SK-N-SH treated with all-trans-retinoic acid at 6 μM for 48 hours (cell line): ENCODE results near the gene NCOA5.
"Not testable (repeated sequence)": the region's sequence is repeated elsewhere in the genome, so short reads cannot be mapped to it uniquely, and the experiment has no call there.

Experiments used
- ATAC-seq: fragments of 200-7000 bp; cut with Tn5 transposase; 3 replicates; pipeline ENCODE4 v1.9.1; 2020; ENCODE audit warnings: mild to moderate bottlenecking, moderate library complexity
- ARNTL ChIP-seq: fragments of 450-650 bp; formaldehyde crosslinking; IDR thresholded peaks from 2 replicates; pipeline ENCODE4 v1.5.0; 2020; ENCODE audit warnings: low read depth, mild to moderate bottlenecking, moderate library complexity, borderline replicate concordance
- BACH2 ChIP-seq: fragments of 250-450 bp; sonication (Bioruptor Pico); IDR thresholded peaks from 2 replicates; pipeline ENCODE4 v1.9.0; 2021; ENCODE audit warnings: mild to moderate bottlenecking, borderline replicate concordance
- CREB5 ChIP-seq: fragments of 250-450 bp; sonication (Bioruptor Pico); IDR thresholded peaks from 2 replicates; pipeline ENCODE4 v1.5.1; 2020; ENCODE audit warnings: low read depth, mild to moderate bottlenecking, moderate library complexity
- CSDC2 ChIP-seq: fragments of 250-450 bp; sonication (Bioruptor Pico); IDR thresholded peaks from 2 replicates; pipeline ENCODE4 v1.5.0; 2020; ENCODE audit warnings: mild to moderate bottlenecking, moderate library complexity
- GLIS3 ChIP-seq: fragments of 250-450 bp; sonication (Bioruptor Pico); IDR thresholded peaks from 2 replicates; pipeline ENCODE4 v1.5.0; 2020; ENCODE audit warnings: mild to moderate bottlenecking, moderate library complexity
- ISL1 ChIP-seq: fragments of 250-450 bp; sonication (Bioruptor Pico); IDR thresholded peaks from 2 replicates; pipeline ENCODE4 v2.1.2; 2022; ENCODE audit warnings: mild to moderate bottlenecking, moderate library complexity
- OSR1 ChIP-seq: fragments of 250-450 bp; sonication (Bioruptor Pico); IDR thresholded peaks from 2 replicates; pipeline ENCODE4 v1.8.0; 2022; ENCODE audit warnings: moderate library complexity, mild to moderate bottlenecking, inconsistent platforms
- PATZ1 ChIP-seq: fragments of 250-450 bp; sonication (Bioruptor Pico); IDR thresholded peaks from 2 replicates; pipeline ENCODE4 v1.8.0; 2020; ENCODE audit warnings: mild to moderate bottlenecking, moderate library complexity, borderline replicate concordance
- POU6F1 ChIP-seq: fragments of 250-450 bp; sonication (Bioruptor Pico); IDR thresholded peaks from 2 replicates; pipeline ENCODE4 v1.8.0; 2021; ENCODE audit warnings: low read depth, mild to moderate bottlenecking, moderate library complexity, borderline replicate concordance
- PPARA ChIP-seq: fragments of 250-450 bp; sonication (Bioruptor Pico); IDR thresholded peaks from 2 replicates; pipeline ENCODE4 v1.5.0; 2020; ENCODE audit warnings: mild to moderate bottlenecking, borderline replicate concordance
- RARB ChIP-seq: fragments of 250-450 bp; sonication (Bioruptor Pico); IDR thresholded peaks from 2 replicates; pipeline ENCODE4 v1.8.0; 2021; ENCODE audit warnings: mild to moderate bottlenecking, moderate library complexity
- SNAI2 ChIP-seq: fragments of 250-450 bp; sonication (Bioruptor Pico); IDR thresholded peaks from 2 replicates; pipeline ENCODE4 v1.5.0; 2020; ENCODE audit warnings: mild to moderate bottlenecking, moderate library complexity
- TCF4 ChIP-seq: fragments of 250-450 bp; sonication (Bioruptor Pico); IDR thresholded peaks from 2 replicates; pipeline ENCODE4 v1.8.0; 2021; ENCODE audit warnings: mild to moderate bottlenecking, moderate library complexity, borderline replicate concordance
- TOX ChIP-seq: fragments of 250-450 bp; sonication (Bioruptor Pico); IDR thresholded peaks from 2 replicates; pipeline ENCODE4 v1.8.0; 2021; ENCODE audit warnings: mild to moderate bottlenecking, moderate library complexity, borderline replicate concordance
- ZC3H10 ChIP-seq: fragments of 250-450 bp; sonication (Bioruptor Pico); IDR thresholded peaks from 2 replicates; pipeline ENCODE4 v1.5.1; 2021; ENCODE audit warnings: mild to moderate bottlenecking, moderate library complexity
- ZFP3 ChIP-seq: fragments of 250-450 bp; sonication (Bioruptor Pico); IDR thresholded peaks from 2 replicates; pipeline ENCODE4 v1.5.0; 2020; ENCODE audit warnings: mild to moderate bottlenecking, moderate library complexity
- ZFP30 ChIP-seq: fragments of 450-650 bp; formaldehyde crosslinking; IDR thresholded peaks from 2 replicates; pipeline ENCODE4 v1.5.0; 2022; ENCODE audit warnings: mild to moderate bottlenecking, moderate library complexity
- ZNF565 ChIP-seq: fragments of 450-650 bp; formaldehyde crosslinking; conservative IDR thresholded peaks from 2 replicates; pipeline ENCODE4 v1.5.0; 2020; ENCODE audit warnings: low read depth, mild to moderate bottlenecking, moderate library complexity
- ZNF70 ChIP-seq: fragments of 450-650 bp; formaldehyde crosslinking; IDR thresholded peaks from 2 replicates; pipeline ENCODE4 v1.5.0; 2020; ENCODE audit warnings: mild to moderate bottlenecking, moderate library complexity
- ZNF8 ChIP-seq: fragments of 450-650 bp; formaldehyde crosslinking; IDR thresholded peaks from 2 replicates; pipeline ENCODE4 v1.5.0; 2020; ENCODE audit warnings: mild to moderate bottlenecking, moderate library complexity
- TF ChIP-seq, protein P1 (sequence below): fragments of 250-450 bp; sonication (Bioruptor Pico); IDR thresholded peaks from 2 replicates; pipeline ENCODE4 v1.5.1; 2021; ENCODE audit warnings: mild to moderate bottlenecking, moderate library complexity

NCOA5 gene

GRCh38 chr20:46107061-46107460 lies 17.3 kb upstream of the NCOA5 start (continued):
- TF ChIP-seq ZNF8 (CRISPR knock-in tag) = no peak
- no peak for TF ChIP-seq RARB (CRISPR knock-in tag)
- TF ChIP-seq, all 23 proteins: peak for 0

DNA sequence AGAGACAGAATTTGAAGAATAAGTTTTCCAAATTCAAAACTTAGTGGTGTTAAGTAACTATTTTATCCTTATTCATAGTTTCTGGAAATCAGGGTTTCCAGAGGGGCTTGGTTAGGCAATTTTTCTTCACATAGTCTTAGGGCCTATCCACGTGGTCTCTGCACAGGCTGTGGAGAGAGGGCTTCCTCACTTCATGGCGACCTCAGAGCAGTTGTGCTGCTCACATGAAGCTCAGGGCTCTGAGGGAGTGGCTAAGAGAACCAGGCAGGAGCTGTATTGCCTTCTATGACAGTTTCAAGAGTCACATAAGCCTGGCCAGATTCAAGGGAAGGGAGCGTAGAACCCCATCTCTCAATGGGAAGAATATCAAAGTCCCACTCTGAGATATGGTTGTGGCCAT lies 14.5 kb upstream of the NCOA5 start:
- TF ChIP-seq TOX (CRISPR knock-in tag) (no peak), ZNF565 (CRISPR knock-in tag) (0 out of 2 replicates have a peak, but pooled peaks have one; percentile 53), CSDC2 (no peak), GLIS3 (CRISPR knock-in tag) (no peak), ZC3H10 (CRISPR knock-in tag) (no peak), OSR1 (CRISPR knock-in tag) (no peak), ZNF70 (CRISPR knock-in tag) (no peak)
- no peak for ATAC-seq

DNA sequence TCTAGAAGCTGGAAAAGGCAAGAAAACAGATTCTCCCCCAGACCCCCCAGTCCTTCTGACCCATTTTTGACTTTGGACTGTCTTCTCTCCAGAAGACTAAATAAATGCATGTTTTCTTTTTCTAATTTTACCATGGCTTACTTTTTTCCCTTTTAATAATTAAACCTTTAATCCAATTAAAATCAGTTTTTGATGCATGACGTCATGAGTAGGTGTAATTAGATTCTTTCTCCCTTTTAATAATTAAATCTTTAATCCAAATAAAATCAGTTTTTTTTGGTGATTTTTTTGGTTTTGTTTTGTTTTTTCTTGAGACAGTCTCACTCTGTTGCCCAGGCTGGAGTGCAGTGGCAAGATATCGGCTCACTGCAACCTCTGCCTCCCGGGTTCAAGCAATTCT lies 13.2 kb upstream of the NCOA5 start:
- TF ChIP-seq ZFP30 (CRISPR knock-in tag) = no peak
- no peak for ATAC-seq

- ATAC-seq = no peak
- no peak for TF ChIP-seq ZFP30 (CRISPR knock-in tag)
- TF ChIP-seq TCF4 (CRISPR knock-in tag) = no peak
- TF ChIP-seq, all 23 proteins: peak for 0
These were observed 12.2 kb upstream of the NCOA5 start for GRCh38 chr20:46101957-46102356.

GRCh38 chr20:46100988-46101387 lies 11.2 kb upstream of the NCOA5 start:
- TF ChIP-seq CSDC2 = no peak
- TF ChIP-seq POU6F1 (CRISPR knock-in tag) = no peak
- no peak for TF ChIP-seq ZC3H10 (CRISPR knock-in tag)
- TF ChIP-seq ZFP30 (CRISPR knock-in tag) = no peak
- no peak for TF ChIP-seq ZFP3 (CRISPR knock-in tag)
- no peak for TF ChIP-seq ZNF8 (CRISPR knock-in tag)
- TF ChIP-seq BACH2 (CRISPR knock-in tag) = no peak
- no peak for TF ChIP-seq TOX (CRISPR knock-in tag)
- TF ChIP-seq ZNF565 (CRISPR knock-in tag) = no peak
- TF ChIP-seq ISL1 = no peak
- TF ChIP-seq SNAI2 (CRISPR knock-in tag) = no peak
- TF ChIP-seq, protein P1, sequence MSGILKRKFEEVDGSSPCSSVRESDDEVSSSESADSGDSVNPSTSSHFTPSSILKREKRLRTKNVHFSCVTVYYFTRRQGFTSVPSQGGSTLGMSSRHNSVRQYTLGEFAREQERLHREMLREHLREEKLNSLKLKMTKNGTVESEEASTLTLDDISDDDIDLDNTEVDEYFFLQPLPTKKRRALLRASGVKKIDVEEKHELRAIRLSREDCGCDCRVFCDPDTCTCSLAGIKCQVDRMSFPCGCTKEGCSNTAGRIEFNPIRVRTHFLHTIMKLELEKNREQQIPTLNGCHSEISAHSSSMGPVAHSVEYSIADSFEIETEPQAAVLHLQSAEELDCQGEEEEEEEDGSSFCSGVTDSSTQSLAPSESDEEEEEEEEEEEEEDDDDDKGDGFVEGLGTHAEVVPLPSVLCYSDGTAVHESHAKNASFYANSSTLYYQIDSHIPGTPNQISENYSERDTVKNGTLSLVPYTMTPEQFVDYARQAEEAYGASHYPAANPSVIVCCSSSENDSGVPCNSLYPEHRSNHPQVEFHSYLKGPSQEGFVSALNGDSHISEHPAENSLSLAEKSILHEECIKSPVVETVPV = no peak
- no peak for TF ChIP-seq TCF4 (CRISPR knock-in tag)
- TF ChIP-seq PPARA (CRISPR knock-in tag) = no peak
- no peak for TF ChIP-seq OSR1 (CRISPR knock-in tag)
- no peak for TF ChIP-seq GLIS3 (CRISPR knock-in tag)
- no peak for ATAC-seq

DNA sequence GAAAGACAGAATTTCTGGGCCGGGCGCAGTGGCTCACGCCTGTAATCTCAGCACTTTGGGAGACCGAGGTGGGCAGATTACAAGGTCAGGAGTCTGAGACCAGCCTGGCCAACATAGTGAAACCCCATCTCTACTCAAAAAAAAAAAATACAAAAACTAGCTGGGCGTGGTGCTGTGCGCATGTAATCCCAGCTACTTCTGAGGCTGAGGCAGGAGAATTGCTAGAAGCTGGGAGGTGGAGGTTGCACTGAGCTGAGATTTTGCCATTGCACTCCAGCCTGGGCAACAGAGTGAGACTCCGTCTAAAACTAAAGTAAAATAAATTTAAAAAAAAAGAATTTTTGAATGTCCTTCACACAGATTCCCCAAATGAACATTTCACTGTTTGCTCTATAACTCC lies 10.7 kb upstream of the NCOA5 start:
- not testable (repeated sequence) for ATAC-seq

- ATAC-seq = no peak
- TF ChIP-seq, protein P1 = no peak
- no peak for TF ChIP-seq PATZ1
- no peak for TF ChIP-seq ISL1
- TF ChIP-seq ZNF70 (CRISPR knock-in tag) = no peak
- TF ChIP-seq POU6F1 (CRISPR knock-in tag) = no peak
- TF ChIP-seq ARNTL (CRISPR knock-in tag) = no peak
- TF ChIP-seq CREB5 (CRISPR knock-in tag) = no peak
- TF ChIP-seq GLIS3 (CRISPR knock-in tag) = no peak
- TF ChIP-seq ZNF565 (CRISPR knock-in tag) = no peak
These were observed 9.9 kb upstream of the NCOA5 start for GRCh38 chr20:46099491-46100287.
